ENCODE data around the gene WNT3. TPM values are rescaled to one million over a fixed set of nuclear protein-coding genes. Genes with fewer than 3 reads are reported as not detected.
A peak's percentile ranks its signal among the peaks of the same experiment; 100 is the strongest.

Gene WNT3
- total and polyA plus RNA-seq, 2 experiments from 2014 or later, result 2.1 to 3.0 TPM

DNA sequence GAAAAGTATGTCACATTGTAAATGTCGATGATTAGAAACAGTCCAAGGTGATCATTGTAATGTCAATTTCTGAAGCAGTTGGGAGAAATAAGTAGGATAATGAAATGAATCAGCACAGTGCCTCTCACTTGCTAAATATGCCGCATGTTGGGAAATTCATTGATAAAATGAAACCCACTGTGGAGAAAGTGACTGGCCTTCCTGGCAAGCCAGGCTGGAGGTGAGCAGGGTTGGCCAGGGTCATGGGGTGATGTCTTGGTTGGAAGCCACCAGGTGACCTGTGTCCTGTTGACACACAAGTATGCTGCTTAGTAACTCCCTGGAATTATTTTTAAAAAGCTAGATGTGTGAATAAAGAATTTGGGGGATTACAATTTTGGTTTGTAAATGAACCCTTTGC is 18.0 kb upstream of the WNT3 start:
- in situ Hi-C loops (cut with MboI), result no loop called here
- Histone ChIP-seq H3K4me1 (ENCODE audit: insufficient read depth) (peaks cover 12% of the 10 kb centered on the region), H3F3A (ENCODE audit: insufficient read depth) (peaks cover 13% of the 10 kb centered on the region), H2AFZ (no peak overlapping the region), H4K20me1 (ENCODE audit: insufficient read depth) (no peaks in the 10 kb centered on the region), H3K9ac (no peak overlapping the region), H3K9me3 (ENCODE audit: low read depth) (no peaks in the 10 kb centered on the region), H3K4me3 (no peak overlapping the region), H3K27ac (no peak overlapping the region), H3K27me3 (replicated peaks; ENCODE audit: insufficient read depth) (peaks cover 9% of the 10 kb centered on the region), H3K36me3 (ENCODE audit: low read depth) (no peaks in the 10 kb centered on the region), H3K9me2 (ENCODE audit: insufficient read depth) (no peaks in the 10 kb centered on the region), H3K79me2 (ENCODE audit: insufficient read depth) (no peaks in the 10 kb centered on the region), H3K4me2 (ENCODE audit: unreplicated experiment) (no peak overlapping the region)
- no peak for TF ChIP-seq EZH2phosphoT487 (IDR thresholded peaks at IDR 0.05; ENCODE audit: insufficient read depth, low read depth)
- no peak for TF ChIP-seq EZH2 (IDR thresholded peaks at IDR 0.05; ENCODE audit: insufficient read depth, poor library complexity, severe bottlenecking)
- DNase-seq, result no peak
- WGBS, 2 experiments (ENCODE audit: low coverage in 1 of 2, low lambda C conversion rate in 2 of 2, missing lambda C conversion rate in 2 of 2), result 90 to 93% methylated on average over 2 of the region's 2 CpGs

GRCh38 chr17:46834846-46835245 is 16.4 kb upstream of the WNT3 start:
- Histone ChIP-seq H3K9me3 (ENCODE audit: low read depth) (no peaks in the 10 kb centered on the region), H3K4me2 (ENCODE audit: unreplicated experiment) (no peak overlapping the region), H2AFZ (no peak overlapping the region), H3K27me3 (replicated peaks; ENCODE audit: insufficient read depth) (no peaks in the 10 kb centered on the region), H3K9me2 (ENCODE audit: insufficient read depth) (no peaks in the 10 kb centered on the region), H4K20me1 (ENCODE audit: insufficient read depth) (no peaks in the 10 kb centered on the region), H3K27ac (no peak overlapping the region), H3K9ac (no peak overlapping the region), H3K79me2 (ENCODE audit: insufficient read depth) (no peaks in the 10 kb centered on the region), H3K36me3 (ENCODE audit: low read depth) (no peaks in the 10 kb centered on the region), H3K4me1 (ENCODE audit: insufficient read depth) (peaks cover 12% of the 10 kb centered on the region), H3K4me3 (no peak overlapping the region), H3F3A (ENCODE audit: insufficient read depth) (peaks cover 13% of the 10 kb centered on the region)
- no peak for DNase-seq
- in situ Hi-C loops (cut with MboI), result no loop called here
- TF ChIP-seq EZH2 (IDR thresholded peaks at IDR 0.05; ENCODE audit: insufficient read depth, poor library complexity, severe bottlenecking), result no peak
- 97 to 98% methylated on average over 3 of the region's 3 CpGs for WGBS, 2 experiments (ENCODE audit: low coverage in 1 of 2, low lambda C conversion rate in 2 of 2, missing lambda C conversion rate in 2 of 2)

- peak overlapping the region; percentile 54 for H3K9ac ChIP-seq
- H3K9me2 ChIP-seq (ENCODE audit: insufficient read depth), result no peaks in the 10 kb centered on the region
- peak overlapping the region; percentile 24 for H3K4me2 ChIP-seq (ENCODE audit: unreplicated experiment)
- no peaks in the 10 kb centered on the region for H3K27me3 ChIP-seq (replicated peaks; ENCODE audit: insufficient read depth)
- no peak for TF ChIP-seq EZH2phosphoT487 (IDR thresholded peaks at IDR 0.05; ENCODE audit: insufficient read depth, low read depth)
- in situ Hi-C loops (cut with MboI), result no loop called here
- H3F3A ChIP-seq (ENCODE audit: insufficient read depth), result peaks cover 13% of the 10 kb centered on the region
- H3K27ac ChIP-seq, result peak overlapping the region; percentile 50
- H3K36me3 ChIP-seq (ENCODE audit: low read depth), result no peaks in the 10 kb centered on the region
- H3K9me3 ChIP-seq (ENCODE audit: low read depth), result no peaks in the 10 kb centered on the region
- no peaks in the 10 kb centered on the region for H4K20me1 ChIP-seq (ENCODE audit: insufficient read depth)
- no peak overlapping the region for H2AFZ ChIP-seq
- WGBS, 2 experiments (ENCODE audit: low coverage in 1 of 2, low lambda C conversion rate in 2 of 2, missing lambda C conversion rate in 2 of 2), result 80 to 82% methylated on average over 2 of the region's 2 CpGs
- H3K79me2 ChIP-seq (ENCODE audit: insufficient read depth), result no peaks in the 10 kb centered on the region
- DNase-seq, result no peak
- no peak overlapping the region for H3K4me3 ChIP-seq
- peaks cover 12% of the 10 kb centered on the region for H3K4me1 ChIP-seq (ENCODE audit: insufficient read depth)
These were observed 15.3 kb upstream of the WNT3 start for GRCh38 chr17:46833840-46834208.

GRCh38 chr17:46832945-46833839 is 14.7 kb upstream of the WNT3 start:
- peak overlapping the region; percentile 36 for H3K4me2 ChIP-seq (ENCODE audit: unreplicated experiment)
- peak overlapping the region; percentile 1; the same call in 1 of the 2 replicates for H2AFZ ChIP-seq
- H3K4me3 ChIP-seq, result no peak overlapping the region
- H3K9me2 ChIP-seq (ENCODE audit: insufficient read depth), result no peaks in the 10 kb centered on the region
- 31 to 36% methylated on average over 17 of the region's 17 CpGs for WGBS, 2 experiments (ENCODE audit: low coverage in 1 of 2, low lambda C conversion rate in 2 of 2, missing lambda C conversion rate in 2 of 2)
- peaks cover 13% of the 10 kb centered on the region for H3F3A ChIP-seq (ENCODE audit: insufficient read depth)
- H3K9ac ChIP-seq, result peak overlapping the region; percentile 54
- H3K79me2 ChIP-seq (ENCODE audit: insufficient read depth), result no peaks in the 10 kb centered on the region
- H3K4me1 ChIP-seq (ENCODE audit: insufficient read depth), result peaks cover 12% of the 10 kb centered on the region
- in situ Hi-C loops (cut with MboI), result no loop called here
- no peaks in the 10 kb centered on the region for H4K20me1 ChIP-seq (ENCODE audit: insufficient read depth)
- no peaks in the 10 kb centered on the region for H3K9me3 ChIP-seq (ENCODE audit: low read depth)
- peak; percentile 96 for DNase-seq
- TF ChIP-seq EZH2 (IDR thresholded peaks at IDR 0.05; ENCODE audit: insufficient read depth, poor library complexity, severe bottlenecking) (no peak), EZH2phosphoT487 (IDR thresholded peaks at IDR 0.05; ENCODE audit: insufficient read depth, low read depth) (no peak)
- no peaks in the 10 kb centered on the region for H3K27me3 ChIP-seq (replicated peaks; ENCODE audit: insufficient read depth)
- peak overlapping the region; percentile 50 for H3K27ac ChIP-seq
- no peaks in the 10 kb centered on the region for H3K36me3 ChIP-seq (ENCODE audit: low read depth)
